Activated CD4-positive, alpha-beta T cell treated with anti-CD3 and anti-CD28 coated beads for 1 hour (primary cell): ENCODE data around the gene SIN3A.

Source experiments
- DNase-seq: peaks from one replicate; pipeline ENCODE4 v3.0.0-alpha.2; 2020

SIN3A gene

GRCh38 chr15:75329571-75329970, 121.9 kb downstream of the SIN3A start:
- no peak for DNase-seq

- DNase-seq, result no peak
These were observed 122.8 kb downstream of the SIN3A start for GRCh38 chr15:75328493-75329314.

GRCh38 chr15:75327491-75327890, 124.0 kb downstream of the SIN3A start:
- no peak for DNase-seq

GRCh38 chr15:75327005-75327404, 124.5 kb downstream of the SIN3A start:
- DNase-seq, result no peak

- DNase-seq, result no peak
These were observed 125.6 kb downstream of the SIN3A start for GRCh38 chr15:75325922-75326321.

- no peak for DNase-seq
These were observed 129.8 kb downstream of the SIN3A start for GRCh38 chr15:75321711-75322110.
